ENCODE measurements around the gene AKAP1.

DNA sequence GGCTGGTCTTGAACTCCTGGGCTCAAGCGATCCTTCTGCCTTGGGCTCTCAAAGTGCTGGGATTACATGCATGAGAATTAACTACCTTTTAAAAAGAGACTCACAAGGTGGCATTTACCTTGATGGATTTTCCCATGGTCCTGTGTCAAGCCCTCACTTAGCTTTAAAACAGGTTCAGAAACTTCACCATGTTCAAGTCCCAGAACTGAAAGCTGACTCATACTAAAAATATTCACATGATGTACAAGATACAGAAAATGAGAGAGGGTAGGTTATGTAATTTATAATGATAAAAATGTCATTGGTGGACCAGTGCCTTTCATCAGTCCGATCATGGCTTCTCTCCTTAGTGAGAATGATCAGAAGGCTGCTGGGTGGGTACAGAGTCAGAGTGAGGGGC is 4.3 kb upstream of the AKAP1 start:
- TF ChIP-seq, protein P1, sequence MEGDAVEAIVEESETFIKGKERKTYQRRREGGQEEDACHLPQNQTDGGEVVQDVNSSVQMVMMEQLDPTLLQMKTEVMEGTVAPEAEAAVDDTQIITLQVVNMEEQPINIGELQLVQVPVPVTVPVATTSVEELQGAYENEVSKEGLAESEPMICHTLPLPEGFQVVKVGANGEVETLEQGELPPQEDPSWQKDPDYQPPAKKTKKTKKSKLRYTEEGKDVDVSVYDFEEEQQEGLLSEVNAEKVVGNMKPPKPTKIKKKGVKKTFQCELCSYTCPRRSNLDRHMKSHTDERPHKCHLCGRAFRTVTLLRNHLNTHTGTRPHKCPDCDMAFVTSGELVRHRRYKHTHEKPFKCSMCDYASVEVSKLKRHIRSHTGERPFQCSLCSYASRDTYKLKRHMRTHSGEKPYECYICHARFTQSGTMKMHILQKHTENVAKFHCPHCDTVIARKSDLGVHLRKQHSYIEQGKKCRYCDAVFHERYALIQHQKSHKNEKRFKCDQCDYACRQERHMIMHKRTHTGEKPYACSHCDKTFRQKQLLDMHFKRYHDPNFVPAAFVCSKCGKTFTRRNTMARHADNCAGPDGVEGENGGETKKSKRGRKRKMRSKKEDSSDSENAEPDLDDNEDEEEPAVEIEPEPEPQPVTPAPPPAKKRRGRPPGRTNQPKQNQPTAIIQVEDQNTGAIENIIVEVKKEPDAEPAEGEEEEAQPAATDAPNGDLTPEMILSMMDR (IDR thresholded peaks at IDR 0.05) = no peak
- no peak for TF ChIP-seq POLR2A (IDR thresholded peaks at IDR 0.05; ENCODE audit: low read depth)
- no peak for TF ChIP-seq EP300 (IDR thresholded peaks at IDR 0.05)

Data from esophagus muscularis mucosa (tissue), 4 donors.